Upper lobe of right lung (tissue), 1 donor: ENCODE results near the gene ACOXL. TPM values are rescaled to one million over a fixed set of nuclear protein-coding genes. Genes with fewer than 3 reads are reported as not detected.

Experiments used
- ATAC-seq: fragments of 200-7000 bp; cut with Tn5 transposase; one replicate; pipeline ENCODE4 v1.9.1; 2020; ENCODE audit warnings: mild to moderate bottlenecking, moderate library complexity
- DNase-seq: peaks from one replicate; pipeline ENCODE4 v3.0.0-alpha.2; 2020
- H3K27ac ChIP-seq: fragments of 200-600 bp; one replicate; pipeline ENCODE4 v1.8.0; 2022
- H3K27me3 ChIP-seq: fragments of 200-600 bp; one replicate; pipeline ENCODE4 v1.8.0; 2022; ENCODE audit warnings: mild to moderate bottlenecking
- H3K36me3 ChIP-seq: fragments of 200-600 bp; one replicate; pipeline ENCODE4 v1.8.0; 2022
- H3K4me1 ChIP-seq: fragments of 200-600 bp; one replicate; pipeline ENCODE4 v1.8.0; 2022
- H3K4me3 ChIP-seq: fragments of 200-600 bp; one replicate; pipeline ENCODE4 v1.8.0; 2022; ENCODE audit warnings: mild to moderate bottlenecking
- H3K9me3 ChIP-seq: fragments of 200-600 bp; one replicate; pipeline ENCODE4 v1.8.0; 2022
- CTCF ChIP-seq: fragments of 200-600 bp; IDR thresholded peaks from one replicate; pipeline ENCODE4 v1.8.0; 2022; ENCODE audit warnings: antibody characterized with exemption
- intact Hi-C: fragments of 100-400 bp; cut with DNase I; formaldehyde crosslinking; loops from one replicate; pipeline ENCODE4 v1.11.0; 2022
- total RNA-seq: library from RNA; stranded (reverse); fragmentation: NEBNext Ultra II Directional; extraction: Animal tissue kit (Norgen Biotek cat#: 25700); gene quantifications from one replicate; pipeline ENCODE4 v1.2.1, GENCODE V29; 2021
- donor health status: DM: no; HTN: yes; CAD: no; lungs with severe emphysema.

The ACOXL gene
- total RNA-seq, 1 donor from 2014 or later: 47.5 TPM

GRCh38 chr2:110777531-110778311 is 45.3 kb downstream of the ACOXL start:
- H3K27ac ChIP-seq: no peak overlapping the region
- H3K4me1 ChIP-seq: peaks cover 9% of the 10 kb centered on the region
- H3K9me3 ChIP-seq: no peaks in the 10 kb centered on the region
- H3K36me3 ChIP-seq: no peaks in the 10 kb centered on the region
- H3K27me3 ChIP-seq: no peaks in the 10 kb centered on the region
- peak; percentile 48 for ATAC-seq
- no peak for TF ChIP-seq CTCF
- no peak overlapping the region for H3K4me3 ChIP-seq
- DNase-seq: no peak
- intact Hi-C loops: no loop called here

GRCh38 chr2:110780461-110780860 is 48.1 kb downstream of the ACOXL start:
- ATAC-seq (no peak), DNase-seq (no peak)
- Histone ChIP-seq H3K9me3 (no peaks in the 10 kb centered on the region), H3K4me3 (no peak overlapping the region), H3K27me3 (no peaks in the 10 kb centered on the region), H3K4me1 (no peaks in the 10 kb centered on the region), H3K27ac (no peak overlapping the region), H3K36me3 (no peaks in the 10 kb centered on the region)
- no peak for TF ChIP-seq CTCF
- intact Hi-C loops: no loop called here

- no peak for TF ChIP-seq CTCF
- Histone ChIP-seq H3K36me3 (no peaks in the 10 kb centered on the region), H3K27me3 (no peaks in the 10 kb centered on the region), H3K27ac (no peak overlapping the region), H3K4me3 (no peak overlapping the region), H3K9me3 (no peaks in the 10 kb centered on the region), H3K4me1 (no peaks in the 10 kb centered on the region)
- intact Hi-C loops: no loop called here
- ATAC-seq: no peak
- no peak for DNase-seq
Measured at GRCh38 chr2:110783196-110783873, 51.0 kb downstream of the ACOXL start.

- ATAC-seq (no peak), DNase-seq (no peak)
- Histone ChIP-seq H3K4me3 (no peak overlapping the region), H3K4me1 (no peaks in the 10 kb centered on the region), H3K27me3 (no peaks in the 10 kb centered on the region), H3K36me3 (no peaks in the 10 kb centered on the region), H3K27ac (no peak overlapping the region), H3K9me3 (no peaks in the 10 kb centered on the region)
- TF ChIP-seq CTCF: no peak
- intact Hi-C loops: no loop called here
Measured at GRCh38 chr2:110784047-110784631, 51.8 kb downstream of the ACOXL start.

GRCh38 chr2:110785439-110785838 is 53.1 kb downstream of the ACOXL start:
- no peak for TF ChIP-seq CTCF
- intact Hi-C loops: no loop called here
- H3K9me3 ChIP-seq: no peaks in the 10 kb centered on the region
- DNase-seq: no peak
- no peak overlapping the region for H3K27ac ChIP-seq
- no peak overlapping the region for H3K4me3 ChIP-seq
- H3K27me3 ChIP-seq: no peaks in the 10 kb centered on the region
- no peak for ATAC-seq
- no peaks in the 10 kb centered on the region for H3K36me3 ChIP-seq
- H3K4me1 ChIP-seq: no peaks in the 10 kb centered on the region
